Ovary (tissue), 9 donors: ENCODE results near the gene SPTBN5. TPM values are rescaled to one million over a fixed set of nuclear protein-coding genes. Genes with fewer than 3 reads are reported as not detected.
"Not testable (repeated sequence)": the region's sequence is repeated elsewhere in the genome, so short reads cannot be mapped to it uniquely, and the experiment has no call there.

ENCODE experiments used
- DNase-seq, 5 donors: peaks; one replicate each; pipeline ENCODE4 v3.0.0-alpha.2; 2019 to 2020
- H3K27ac ChIP-seq, 2 donors: fragments of 200-600 bp; one replicate each; pipeline versions ENCODE4 v1.5.1 to v1.8.0; 2019 to 2022
- H3K27me3 ChIP-seq: fragments of 200-600 bp; one replicate; pipeline ENCODE4 v1.8.0; 2022
- H3K36me3 ChIP-seq: fragments of 200-600 bp; sonication (generic); one replicate; pipeline ENCODE4 v1.5.1; 2019
- H3K4me1 ChIP-seq: one replicate; pipeline ENCODE4 v1.8.1; 2013; ENCODE audit warnings: mild to moderate bottlenecking, moderate library complexity; ENCODE audit not compliant: insufficient read depth
- H3K4me3 ChIP-seq: fragments of 200-600 bp; sonication (generic); one replicate; pipeline ENCODE4 v1.5.1; 2017
- H3K9me3 ChIP-seq, 2 donors: fragments of 200-600 bp in 1 of 2; sonication (generic) in 1 of 2; one replicate each; pipeline versions ENCODE4 v1.5.1 to v1.8.1; 2013 to 2019; ENCODE audit warnings: mild to moderate bottlenecking in 1 of 2, moderate library complexity in 1 of 2
- CTCF ChIP-seq, 3 donors: fragments of 450-650 bp in 2 of 3; fragments of 200-600 bp in 1 of 3; IDR thresholded peaks; one replicate each; pipeline versions ENCODE4 v1.5.1 to v1.8.0; 2016 to 2022; ENCODE audit warnings: antibody characterized with exemption in 3 of 3, mild to moderate bottlenecking in 1 of 3
- EP300 ChIP-seq: sonication (generic); formaldehyde crosslinking; IDR thresholded peaks from one replicate; pipeline ENCODE4 v1.6.1; 2017; ENCODE audit warnings: antibody characterized with exemption
- POLR2A ChIP-seq: fragments of 450-650 bp; IDR thresholded peaks from one replicate; pipeline ENCODE4 v1.6.1; 2017; ENCODE audit warnings: antibody characterized with exemption, mild to moderate bottlenecking, moderate library complexity
- WGBS, 3 donors: extraction: QIAGEN DNeasy Blood & Tissue Kit in 1 of 3; methylation state at CpG; one replicate each; pipeline versions ENCODE4 v1.1.5 to v1.1.7; 2013 to 2017; 5-methylcytosine and 5-hydroxymethylcytosine counted together
- intact Hi-C, 4 donors: fragments of 100-400 bp; cut with DNase I; formaldehyde crosslinking; loops; one replicate each; pipeline versions ENCODE4 v1.11.0 to v1.15.1; 2022 to 2023
- polyA plus RNA-seq, 2 donors: library from polyadenylated mRNA; stranded (reverse); fragments of 200-250 nt in 1 of 2; fragments of 350-450 nt in 1 of 2; fragmentation: Illumina TruSeq in 1 of 2; extraction: RNeasy Lipid Tissue Mini Kit (QIAGEN cat#74804) in 1 of 2; gene quantifications; one replicate each; pipeline ENCODE4 v1.2.3, GENCODE V29; 2013 to 2014
- total RNA-seq, 7 donors: library from RNA; depleted of rRNA in 2 of 7; stranded (reverse); fragments of >200 nt in 2 of 7; fragmentation: NEBNext Ultra II Directional in 3 of 7; extraction: Animal tissue kit (Norgen Biotek cat#: 25700) in 3 of 7; gene quantifications; one replicate each; pipeline versions ENCODE4 v1.1.0 to v1.2.4, GENCODE V29; 2016 to 2023
- donor health status: DM: no; HTN: no; CAD: no; lungs with moderate emphysema.
- donor health status: DM: no; HTN: no; CAD: no.
- donor health status: Bipolar disorder and iron deficiency.
- donor health status: DM: yes; HTN: yes; CAD: no.
- donor health status: DM: no; HTN: no; CAD: no.
- donor health status: DM: yes; HTN: yes; CAD: no.

The SPTBN5 gene
- total and polyA plus RNA-seq, 9 donors, result 0.28 to 1.5 (median 0.77) TPM

GRCh38 chr15:41832208-41832607 lies 61.6 kb downstream of the SPTBN5 start:
- DNase-seq, result no peak
- WGBS, 3 donors, result 92 to 96% (median 94%) methylated on average over 10 of the region's 10 CpGs
- intact Hi-C loops, result no loop called here
- Histone ChIP-seq H3K4me3 (no peak overlapping the region), H3K27ac (no peak overlapping the region), H3K36me3 (no peaks in the 10 kb centered on the region), H3K4me1 (no peaks in the 10 kb centered on the region), H3K9me3 (no peaks in the 10 kb centered on the region), H3K27me3 (no peaks in the 10 kb centered on the region)
- TF ChIP-seq CTCF (IDR thresholded peaks at IDR 0.05), result no peak

- H3K4me3 ChIP-seq, intact Hi-C loops, H3K27ac ChIP-seq, H3K27me3 ChIP-seq, DNase-seq, H3K9me3 ChIP-seq, H3K36me3 ChIP-seq, H3K4me1 ChIP-seq: not testable (repeated sequence)
- 79 to 86% (median 83%) methylated on average over 4 of the region's 4 CpGs for WGBS, 3 donors
These were observed 62.6 kb downstream of the SPTBN5 start for GRCh38 chr15:41831291-41831690.

- 83 to 88% (median 84%) methylated on average over 13 of the region's 13 CpGs for WGBS, 3 donors
These were observed 63.8 kb downstream of the SPTBN5 start for GRCh38 chr15:41829959-41830646.

GRCh38 chr15:41828807-41829141 lies 65.1 kb downstream of the SPTBN5 start:
- no peaks in the 10 kb centered on the region for H3K9me3 ChIP-seq
- DNase-seq, result no peak
- WGBS, 3 donors, result 5 to 10% (median 8%) methylated on average over 6 of the region's 6 CpGs
- TF ChIP-seq POLR2A, result no peak
- TF ChIP-seq EP300, result no peak
- no peak for TF ChIP-seq CTCF (IDR thresholded peaks at IDR 0.05)
- intact Hi-C loops, result no loop called here
- no peaks in the 10 kb centered on the region for H3K27me3 ChIP-seq
- no peaks in the 10 kb centered on the region for H3K4me1 ChIP-seq
- no peaks in the 10 kb centered on the region for H3K36me3 ChIP-seq
- peak overlapping the region; percentile 85 for H3K4me3 ChIP-seq
- peak overlapping the region in 1 of 2 donors; percentile 82 for H3K27ac ChIP-seq

More at GRCh38 chr15:41829959-41830646, 63.8 kb downstream of the SPTBN5 start:
- Histone ChIP-seq H3K4me1 (no peaks in the 10 kb centered on the region), H3K27me3 (no peaks in the 10 kb centered on the region), H3K9me3 (no peaks in the 10 kb centered on the region), H3K4me3 (no peak overlapping the region), H3K36me3 (no peaks in the 10 kb centered on the region), H3K27ac (no peak overlapping the region)
- DNase-seq, result no peak
- intact Hi-C loops, result no loop called here
- no peak for TF ChIP-seq EP300
- TF ChIP-seq POLR2A, result no peak
- TF ChIP-seq CTCF (IDR thresholded peaks at IDR 0.05), result no peak

GRCh38 chr15:41827880-41828806 lies 65.7 kb downstream of the SPTBN5 start, which contains the start of gene JMJD7:
JMJD7 (plus strand) TSS chr15:41828092; CDS start chr15:41828125, 33 bp downstream.
- Histone ChIP-seq H3K27me3 (no peaks in the 10 kb centered on the region), H3K9me3 (no peaks in the 10 kb centered on the region), H3K4me1 (no peaks in the 10 kb centered on the region), H3K4me3 (peak within 1 kb of the TSS; percentile 85), H3K36me3 (no peaks in the 10 kb centered on the region), H3K27ac (peak within 1 kb of the TSS; percentile 3 to 82)
- DNase-seq, result peak; percentile 95 to 98 (median 96)
- 1% methylated on average over 49 to 66 of the region's 66 CpGs for WGBS, 3 donors
- TF ChIP-seq CTCF (IDR thresholded peaks at IDR 0.05), result no peak
- peak; percentile 80 for TF ChIP-seq POLR2A
- intact Hi-C loops, result no loop called here
